Activated B cell treated with CpG ODN at 0.5 μM for 24 hours (primary cell): ENCODE data around the gene RNF175. TPM values are rescaled to one million over a fixed set of nuclear protein-coding genes. Genes with fewer than 3 reads are reported as not detected.

Experiments
- ATAC-seq: fragments of 200-7000 bp; cut with Tn5 transposase; one replicate; pipeline ENCODE4 v1.10.0; 2021; ENCODE audit warnings: low read depth, mild to moderate bottlenecking, moderate library complexity
- CTCF ChIA-PET: fragments of 350-600 bp; sonication (Branson Sonifier 250); formaldehyde crosslinking; loops from one replicate; lab custom pipeline; 2021; ENCODE audit warnings: antibody characterized with exemption; lab: Charles Lee
- POLR2A ChIA-PET: fragments of 350-600 bp; sonication (Branson Sonifier 250); formaldehyde crosslinking; loops from one replicate; lab custom pipeline; 2021; ENCODE audit warnings: antibody characterized with exemption; lab: Charles Lee
- DNase-seq: peaks from one replicate; pipeline ENCODE4 v3.0.0; 2022
- H3K27ac Mint-ChIP-seq: one replicate; pipeline ENCODE4 v1.8.0; 2020; ENCODE audit warnings: mixed read lengths
- H3K27me3 Mint-ChIP-seq: one replicate; pipeline ENCODE4 v1.8.0; 2021; ENCODE audit warnings: mixed read lengths
- H3K36me3 Mint-ChIP-seq: one replicate; pipeline ENCODE4 v1.8.0; 2021; ENCODE audit warnings: low read depth, mixed read lengths
- H3K4me1 Mint-ChIP-seq: one replicate; pipeline ENCODE4 v1.8.0; 2021; ENCODE audit warnings: mixed read lengths
- H3K4me3 Mint-ChIP-seq: one replicate; pipeline ENCODE4 v1.8.0; 2020; ENCODE audit warnings: mild to moderate bottlenecking, mixed read lengths
- H3K9me3 Mint-ChIP-seq: one replicate; pipeline ENCODE4 v1.8.0; 2020; ENCODE audit warnings: mixed read lengths
- CTCF ChIP-seq: fragments of 200-600 bp; IDR thresholded peaks from one replicate; pipeline ENCODE4 v1.8.0; 2022; ENCODE audit warnings: antibody characterized with exemption, mild to moderate bottlenecking
- intact Hi-C: fragments of 100-400 bp; cut with micrococcal nuclease; formaldehyde crosslinking; loops from one replicate; pipeline ENCODE4 v1.15.1; 2024
- total RNA-seq: library from RNA; stranded (reverse); gene quantifications from 2 replicates; pipeline ENCODE4 v1.2.3, GENCODE V29; 2022

RNF175 gene
- total RNA-seq, 1 donor from 2014 or later: not detected

- Mint-ChIP-seq H3K4me3 (no peak overlapping the region), H3K36me3 (no peaks in the 10 kb centered on the region)
- CTCF ChIA-PET: no interaction called here
Observed at GRCh38 chr4:153735906-153736461, 23.8 kb downstream of the RNF175 start.

DNA sequence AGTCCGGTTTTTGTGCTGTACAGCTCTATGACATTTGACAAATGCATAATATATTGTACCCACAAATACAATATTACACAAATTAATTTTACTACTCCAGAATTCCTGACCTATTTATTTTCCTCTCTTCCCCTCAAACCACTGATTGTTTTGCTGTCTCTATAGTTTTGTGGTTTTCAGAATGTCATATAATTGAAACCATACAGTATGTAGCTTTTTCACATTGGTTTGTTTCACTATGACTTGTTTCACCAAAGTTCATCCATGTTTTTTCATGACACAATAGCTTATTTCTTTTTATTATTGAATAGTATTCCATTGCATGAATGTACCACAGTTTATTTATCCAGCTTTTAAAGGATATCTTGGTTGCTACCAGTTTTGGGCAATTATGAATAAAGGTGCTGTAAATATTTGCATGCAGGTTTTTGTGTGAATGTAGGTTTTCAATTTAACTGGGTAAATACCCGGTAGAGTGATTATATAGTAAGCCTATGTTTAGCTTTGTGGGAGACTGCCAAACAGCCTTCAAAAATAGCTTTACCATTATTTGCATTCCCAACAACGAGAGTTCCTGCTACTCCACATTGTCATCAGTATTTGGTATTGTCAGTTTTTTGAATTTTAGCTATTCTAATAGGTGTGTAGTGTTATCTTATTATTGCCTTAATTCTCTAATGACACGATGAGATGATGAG is 25.9 kb downstream of the RNF175 start:
- H3K27ac Mint-ChIP-seq: no peak overlapping the region
- no peak for TF ChIP-seq CTCF
- ChIA-PET CTCF (no interaction called here), POLR2A (interaction anchor here (0.7 kb wide), 1 partner anchor 387 kb away, joined by 13 read pairs; no protein-coding TSS in a partner anchor)
- no peaks in the 10 kb centered on the region for H3K9me3 Mint-ChIP-seq
- no peak for DNase-seq
- H3K36me3 Mint-ChIP-seq: no peaks in the 10 kb centered on the region
- intact Hi-C loops: no loop called here
- no peak overlapping the region for H3K4me3 Mint-ChIP-seq
- peaks cover 16% of the 10 kb centered on the region for H3K4me1 Mint-ChIP-seq
- no peak for ATAC-seq
- no peaks in the 10 kb centered on the region for H3K27me3 Mint-ChIP-seq

More at GRCh38 chr4:153735906-153736461, 23.8 kb downstream of the RNF175 start:
- no peak overlapping the region for H3K27ac Mint-ChIP-seq
- intact Hi-C loops: no loop called here
- no peak for ATAC-seq
- TF ChIP-seq CTCF: no peak
- no peaks in the 10 kb centered on the region for H3K4me1 Mint-ChIP-seq
- POLR2A ChIA-PET: no interaction called here
- H3K9me3 Mint-ChIP-seq: peaks cover 5% of the 10 kb centered on the region
- DNase-seq: no peak
- no peaks in the 10 kb centered on the region for H3K27me3 Mint-ChIP-seq

DNA sequence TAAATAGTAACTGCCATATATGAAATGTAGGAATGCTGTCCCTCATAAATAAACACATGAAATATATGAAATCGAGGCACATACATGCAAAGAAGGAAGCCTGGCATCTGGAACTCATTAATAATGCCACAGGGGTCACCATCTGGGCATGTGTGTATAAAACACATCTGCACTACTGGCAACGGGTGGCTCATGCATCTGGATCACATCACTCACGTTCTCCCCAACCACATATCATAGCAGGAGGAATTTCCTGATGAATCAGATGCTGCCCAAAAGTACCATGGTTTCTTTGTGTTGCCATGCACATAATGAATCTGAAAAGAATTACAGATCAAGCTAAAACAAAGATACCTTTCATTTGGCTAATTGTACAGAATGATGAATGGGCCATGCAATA is 28.6 kb downstream of the RNF175 start:
- no peak overlapping the region for H3K4me3 Mint-ChIP-seq
- TF ChIP-seq CTCF: no peak
- no peak overlapping the region for H3K27ac Mint-ChIP-seq
- no peaks in the 10 kb centered on the region for H3K36me3 Mint-ChIP-seq
- DNase-seq (no peak), ATAC-seq (no peak)
- intact Hi-C loops: no loop called here
- H3K4me1 Mint-ChIP-seq: peaks cover 43% of the 10 kb centered on the region
- no peaks in the 10 kb centered on the region for H3K9me3 Mint-ChIP-seq
- CTCF ChIA-PET: no interaction called here
- POLR2A ChIA-PET: interaction anchor here (0.6 kb wide), 1 partner anchor 821 kb away, joined by 3 read pairs; no protein-coding TSS in a partner anchor
- no peaks in the 10 kb centered on the region for H3K27me3 Mint-ChIP-seq

- no peak overlapping the region for H3K27ac Mint-ChIP-seq
- ATAC-seq (no peak), DNase-seq (no peak)
- H3K4me3 Mint-ChIP-seq: no peak overlapping the region
- POLR2A ChIA-PET: interaction anchor here (0.7 kb wide), 1 partner anchor 1055 kb away, joined by 4 read pairs; no protein-coding TSS in a partner anchor
- CTCF ChIA-PET: no interaction called here
- H3K9me3 Mint-ChIP-seq: no peaks in the 10 kb centered on the region
- H3K36me3 Mint-ChIP-seq: no peaks in the 10 kb centered on the region
- intact Hi-C loops: no loop called here
- H3K27me3 Mint-ChIP-seq: no peaks in the 10 kb centered on the region
- peaks cover 51% of the 10 kb centered on the region for H3K4me1 Mint-ChIP-seq
- no peak for TF ChIP-seq CTCF
Observed at GRCh38 chr4:153729895-153730294, 29.9 kb downstream of the RNF175 start.

DNA sequence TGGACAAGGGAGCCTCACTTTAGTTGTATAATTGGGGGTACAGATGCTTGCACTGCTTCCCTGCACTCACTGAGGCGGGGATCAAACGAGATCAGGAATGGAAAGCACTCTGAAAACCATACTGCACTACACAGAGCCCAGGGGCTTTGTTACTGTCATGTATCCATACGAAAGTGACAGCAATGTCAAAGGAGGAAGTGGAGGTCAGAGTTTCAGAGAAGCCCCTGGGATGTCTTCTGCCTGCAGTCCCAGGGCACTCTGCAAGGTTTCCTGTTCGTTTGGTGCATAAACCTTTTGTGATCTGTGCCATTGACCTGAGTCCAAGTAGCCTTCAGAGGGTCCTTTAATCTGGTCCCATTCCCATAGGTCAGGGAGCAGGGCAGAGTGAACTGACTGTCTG is 31.2 kb downstream of the RNF175 start:
- DNase-seq: no peak

More for the DNA sequence above, 31.2 kb downstream of the RNF175 start:
- no peaks in the 10 kb centered on the region for H3K27me3 Mint-ChIP-seq
- TF ChIP-seq CTCF: no peak
- ATAC-seq: peak; percentile 86
- intact Hi-C loops: loop anchor here (1.0 kb wide), 1 partner anchor 44 kb away; the partner anchor contains the start of gene TLR2
- H3K4me1 Mint-ChIP-seq: peaks cover 52% of the 10 kb centered on the region
- peak overlapping the region; percentile 50 for H3K27ac Mint-ChIP-seq
- no peaks in the 10 kb centered on the region for H3K36me3 Mint-ChIP-seq
- ChIA-PET CTCF (interaction anchor here (0.9 kb wide), 1 partner anchor 21 kb away, joined by 3 read pairs; no protein-coding TSS in a partner anchor), POLR2A (no interaction called here)
- H3K4me3 Mint-ChIP-seq: peak overlapping the region; percentile 19
- no peaks in the 10 kb centered on the region for H3K9me3 Mint-ChIP-seq
